ENCODE measurements around the gene AGK.

The AGK gene

GRCh38 chr7:141697211-141697871, 146.1 kb downstream of the AGK start:
- Histone ChIP-seq H3K4me3 (no peak overlapping the region), H3K27ac (no peak overlapping the region)

- Histone ChIP-seq H3K27ac (no peak overlapping the region), H3K4me3 (no peak overlapping the region)
These were observed 147.2 kb downstream of the AGK start for GRCh38 chr7:141698247-141699015.

DNA sequence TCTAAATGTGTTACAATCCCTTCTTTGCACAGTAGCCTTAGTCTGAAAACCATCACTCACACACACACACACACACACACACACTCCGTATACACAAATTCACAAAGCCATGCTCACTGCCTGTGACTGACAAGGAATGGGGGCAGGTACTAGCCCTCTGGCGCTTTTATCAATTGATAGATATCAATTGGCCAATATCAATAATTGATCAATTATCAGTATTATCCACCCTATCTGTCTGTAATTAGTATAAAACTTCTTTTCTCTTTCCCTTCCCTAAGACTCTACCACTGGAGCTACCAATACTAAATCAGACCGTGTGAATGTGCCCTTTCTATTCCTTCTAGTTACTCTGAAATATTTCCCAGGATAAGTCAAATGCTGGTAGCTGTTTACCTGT, 148.7 kb downstream of the AGK start:
- Histone ChIP-seq H3K27ac (no peak overlapping the region), H3K4me3 (no peak overlapping the region)

GRCh38 chr7:141700296-141700847, 149.2 kb downstream of the AGK start:
- peak overlapping the region in 8 of 21 experiments; percentile 72 to 90 (median 86) for H3K27ac ChIP-seq
- H3K4me3 ChIP-seq, result peak overlapping the region in 3 of 7 experiments; percentile 69 to 96 (median 85)

GRCh38 chr7:141700848-141701371, 149.7 kb downstream of the AGK start:
- Histone ChIP-seq H3K4me3 (peak overlapping the region; percentile 46 to 96 (median 81)), H3K27ac (peak overlapping the region in 17 of 21 experiments; percentile 65 to 90 (median 84))

GRCh38 chr7:141701489-141702046, 150.4 kb downstream of the AGK start:
- H3K27ac ChIP-seq, result peak overlapping the region; percentile 54 to 90 (median 79)
- peak overlapping the region; percentile 46 to 96 (median 81) for H3K4me3 ChIP-seq

DNA sequence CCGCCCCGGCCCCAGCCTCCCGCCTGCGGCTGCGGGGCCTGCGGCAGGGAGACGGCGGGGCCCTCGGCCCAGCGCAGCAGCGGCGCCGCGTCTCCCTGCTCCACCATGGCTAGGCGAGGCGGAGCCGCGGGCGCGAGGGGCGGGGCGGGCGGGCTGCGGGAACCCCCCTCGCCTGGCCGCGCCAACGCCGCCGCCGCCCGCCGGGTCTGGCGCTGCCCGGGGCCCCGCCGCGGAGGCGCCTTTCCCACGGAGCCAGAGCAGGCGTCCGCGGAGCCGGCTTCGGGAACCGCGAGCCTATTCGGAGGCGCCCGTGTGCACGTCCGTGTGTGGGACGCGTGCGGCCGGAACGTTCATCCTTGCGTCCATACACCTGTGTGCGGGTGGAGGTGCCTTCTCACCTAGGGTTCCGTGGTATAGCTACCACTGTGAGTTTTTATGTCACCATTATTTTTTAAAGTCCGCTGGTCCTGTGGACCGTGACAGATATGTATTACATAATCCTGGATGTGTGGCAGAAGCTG, 150.9 kb downstream of the AGK start, which contains the start of gene DENND11:
Gene DENND11, minus strand, starts transcription at position 120 of the 521 bp plus-strand sequence. Its CDS starts 13 bp downstream, at position 107.
- H3K4me3 ChIP-seq, result peak within 1 kb of the TSS; percentile 47 to 96 (median 81)
- peak within 1 kb of the TSS; percentile 54 to 90 (median 79) for H3K27ac ChIP-seq

- H3K27ac ChIP-seq, result no peak overlapping the region
- peak overlapping the region in 1 of 7 experiments; percentile 91 for H3K4me3 ChIP-seq
These were observed 151.7 kb downstream of the AGK start for GRCh38 chr7:141702892-141703291.

DNA sequence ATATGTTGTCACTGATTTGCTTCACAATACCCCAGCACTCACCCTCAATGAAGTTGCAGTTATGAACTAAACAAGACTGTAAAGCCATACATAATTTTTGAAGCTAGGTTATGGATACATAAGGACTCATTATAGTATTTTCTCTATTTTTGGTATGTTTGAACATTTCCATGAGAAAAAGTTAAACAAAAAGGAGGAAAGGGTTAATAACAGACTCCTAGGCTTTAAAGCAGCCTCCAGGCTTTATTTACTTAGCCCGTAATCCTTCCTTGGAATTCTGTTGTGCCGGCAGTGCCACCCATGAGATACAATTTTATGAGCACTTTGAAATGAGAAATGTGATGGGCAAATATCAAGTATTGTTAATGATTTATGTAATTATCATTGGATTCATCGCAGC, 152.9 kb downstream of the AGK start:
- H3K4me3 ChIP-seq, result no peak overlapping the region
- no peak overlapping the region for H3K27ac ChIP-seq

GRCh38 chr7:141704741-141705140, 153.5 kb downstream of the AGK start:
- no peak overlapping the region for H3K27ac ChIP-seq
- no peak overlapping the region for H3K4me3 ChIP-seq
